ENCODE results near the gene PAPPA2.

- TF ChIP-seq YY1 (IDR thresholded peaks at IDR 0.05; ENCODE audit: low read depth), result no peak
- no peak for TF ChIP-seq USF1 (IDR thresholded peaks at IDR 0.05)
- no peak for TF ChIP-seq CEBPB (IDR thresholded peaks at IDR 0.05)
- TF ChIP-seq REST (IDR thresholded peaks at IDR 0.05; ENCODE audit: low read depth), result no peak
- TF ChIP-seq MAX (IDR thresholded peaks at IDR 0.05), result no peak
- no peak for TF ChIP-seq TAF1 (IDR thresholded peaks at IDR 0.05; ENCODE audit: low read depth)
- TF ChIP-seq RAD21 (IDR thresholded peaks at IDR 0.05; ENCODE audit: low read depth), result no peak
- no peak for TF ChIP-seq EP300 (IDR thresholded peaks at IDR 0.05; ENCODE audit: borderline replicate concordance)
- TF ChIP-seq NFIC (IDR thresholded peaks at IDR 0.05), result no peak
- no peak for TF ChIP-seq FOXM1 (IDR thresholded peaks at IDR 0.05; ENCODE audit: borderline replicate concordance, low read depth)
- no peak for TF ChIP-seq EGR1 (IDR thresholded peaks at IDR 0.05)
- TF ChIP-seq TEAD4 (IDR thresholded peaks at IDR 0.05), result no peak
Observed at GRCh38 chr1:176499671-176500070, 36.7 kb downstream of the PAPPA2 start.

Measured in Ishikawa (cell line).